Stimulated activated CD4-positive, alpha-beta T cell treated with anti-CD3 and anti-CD28 coated beads, Interleukin-15, amount 100 ng/mL, for 1 hour (primary cell): Measurements from ENCODE around the gene DDX1.

Experiments used
- DNase-seq, 2 donors: peaks; one replicate each; pipeline ENCODE4 v3.0.0-alpha.2; 2020; ENCODE audit warnings: low read depth in 1 of 2, low spot score in 1 of 2

DDX1 gene

GRCh38 chr2:15643791-15644585, 52.3 kb downstream of the DDX1 start:
- DNase-seq, result no peak

DNA sequence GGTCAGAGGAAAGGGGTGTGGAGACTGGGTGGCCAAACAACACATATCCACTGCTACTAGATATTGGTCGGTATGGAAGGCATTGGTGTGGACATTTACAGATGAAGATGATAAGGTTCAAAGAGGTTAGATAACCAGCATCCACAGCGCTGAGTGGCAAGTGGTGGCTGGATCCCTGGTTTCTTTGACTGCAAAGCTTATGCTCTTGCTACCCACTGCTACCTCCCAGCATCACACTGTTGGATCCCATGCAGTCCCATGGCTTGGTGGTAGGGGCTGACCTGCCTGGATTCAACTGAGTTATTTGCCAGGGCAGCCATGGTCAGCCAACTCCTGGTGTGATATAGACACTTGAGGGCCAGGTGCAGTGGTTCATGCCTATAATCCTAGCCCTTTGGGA, 53.6 kb downstream of the DDX1 start:
- DNase-seq, result no peak

GRCh38 chr2:15645720-15646385, 54.2 kb downstream of the DDX1 start:
- no peak for DNase-seq

DNA sequence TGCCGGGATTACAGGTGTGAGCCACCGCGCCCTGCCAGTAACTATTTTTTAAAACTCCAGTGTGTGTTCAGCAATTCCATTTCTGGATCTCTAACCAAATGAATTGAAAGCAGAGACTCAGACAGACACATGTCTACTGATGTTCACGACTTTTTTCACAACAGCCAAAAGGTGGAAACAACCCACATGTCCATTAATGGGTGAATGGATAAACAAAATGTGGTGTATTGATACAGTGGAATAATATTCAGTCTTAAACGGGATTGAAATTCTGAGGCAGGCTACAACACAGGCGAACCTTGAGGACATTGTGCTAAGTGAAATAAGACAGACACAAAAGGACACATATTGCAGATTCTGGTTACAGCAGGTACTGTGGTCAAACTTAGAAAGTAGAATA, 55.0 kb downstream of the DDX1 start:
- DNase-seq, result no peak

- DNase-seq, result no peak
Observed at GRCh38 chr2:15647622-15648590, 56.2 kb downstream of the DDX1 start.

- no peak for DNase-seq
Observed at GRCh38 chr2:15648593-15649525, 57.2 kb downstream of the DDX1 start.

DNA sequence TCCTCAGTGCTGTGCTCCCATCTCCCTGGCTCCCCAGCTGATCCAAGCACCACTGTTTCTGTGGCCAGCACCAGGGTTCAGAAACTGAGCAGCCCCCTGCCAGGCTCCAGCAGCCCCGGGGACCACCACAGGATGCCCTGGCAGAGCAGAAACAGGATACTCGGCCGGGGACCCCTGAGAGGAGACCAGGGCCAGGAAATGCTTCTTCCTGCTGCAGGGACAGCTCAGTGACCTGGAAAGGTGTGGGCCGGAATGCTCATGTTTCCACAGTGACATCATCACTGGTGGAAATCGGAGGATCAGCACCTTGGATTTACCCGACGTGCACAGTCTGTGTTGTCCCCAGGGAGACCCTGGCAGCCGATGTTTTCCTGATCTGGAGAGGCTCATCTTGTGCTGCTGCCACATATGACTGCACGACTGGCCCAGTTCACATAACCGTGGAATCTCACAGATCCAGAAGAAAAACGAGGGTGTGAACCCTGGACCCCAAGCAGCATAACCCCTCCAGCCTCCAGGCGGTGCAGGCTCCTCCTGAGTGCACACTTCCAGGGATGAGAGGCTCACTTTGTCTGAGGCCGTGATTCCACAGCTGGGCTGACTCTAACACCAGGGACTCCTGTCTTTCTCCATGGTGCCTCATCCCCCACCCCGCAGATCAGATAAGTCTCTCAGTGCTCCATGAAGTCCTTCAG, 58.0 kb downstream of the DDX1 start:
- no peak for DNase-seq

- DNase-seq, result no peak
Observed at GRCh38 chr2:15650616-15651366, 59.1 kb downstream of the DDX1 start.

DNA sequence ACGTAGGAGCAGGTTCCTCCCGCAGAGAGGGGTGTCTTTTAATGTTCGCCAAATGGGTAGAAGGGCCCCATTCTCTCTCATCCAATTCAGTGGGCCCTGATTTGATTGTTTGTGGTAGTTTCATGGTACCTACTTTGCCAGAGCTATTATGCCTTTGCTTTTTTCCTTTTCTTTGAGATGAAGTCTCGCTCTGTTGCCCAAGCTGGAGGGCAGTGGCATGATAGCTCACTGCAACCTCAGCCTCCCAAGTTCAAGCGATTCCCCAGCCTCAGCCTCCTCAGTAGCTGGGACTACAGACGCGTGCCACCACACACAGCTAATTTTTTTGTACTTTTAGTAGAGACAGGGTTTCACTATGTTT, 59.7 kb downstream of the DDX1 start:
- no peak for DNase-seq

DNA sequence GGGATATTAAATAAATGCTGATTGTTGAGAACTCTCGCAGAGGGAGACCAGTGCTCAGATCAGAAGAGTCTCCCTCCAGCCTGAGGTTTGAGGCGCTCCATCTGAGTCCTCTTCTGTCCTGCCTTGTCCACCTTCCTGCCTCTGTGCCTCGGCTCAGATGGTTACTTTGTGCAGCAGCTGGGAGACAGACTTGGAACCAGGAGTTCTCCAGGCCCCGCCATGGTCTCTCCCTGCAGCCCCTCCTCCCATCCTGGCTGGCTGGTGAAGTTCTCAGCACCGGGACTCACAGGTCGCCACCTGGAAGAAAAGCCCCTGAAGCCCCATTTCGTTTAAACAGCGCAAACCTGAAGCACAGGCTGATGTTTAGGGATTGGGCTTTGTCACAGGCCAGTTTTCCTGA, 60.6 kb downstream of the DDX1 start:
- no peak for DNase-seq

DNA sequence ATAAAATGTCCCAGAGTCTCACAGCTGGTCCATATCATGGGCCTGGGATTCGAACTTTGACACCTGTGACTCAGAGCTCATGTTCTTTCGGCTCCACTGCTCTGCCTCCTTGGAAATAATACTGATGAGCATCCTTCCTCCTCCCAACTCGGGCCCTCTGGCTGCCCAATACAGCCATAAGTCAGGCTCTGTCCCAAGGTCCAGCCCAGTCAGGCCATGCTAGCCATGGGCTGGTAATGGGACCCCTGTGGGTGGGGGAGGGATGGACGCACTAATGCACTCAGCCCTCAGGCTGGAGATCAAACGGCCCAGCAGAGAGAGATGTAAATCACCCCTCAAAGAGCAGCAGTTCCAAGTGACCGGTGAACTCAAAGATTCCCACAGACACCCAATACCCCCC, 61.1 kb downstream of the DDX1 start:
- no peak for DNase-seq

GRCh38 chr2:15653806-15654726, 62.4 kb downstream of the DDX1 start:
- DNase-seq, result no peak

DNA sequence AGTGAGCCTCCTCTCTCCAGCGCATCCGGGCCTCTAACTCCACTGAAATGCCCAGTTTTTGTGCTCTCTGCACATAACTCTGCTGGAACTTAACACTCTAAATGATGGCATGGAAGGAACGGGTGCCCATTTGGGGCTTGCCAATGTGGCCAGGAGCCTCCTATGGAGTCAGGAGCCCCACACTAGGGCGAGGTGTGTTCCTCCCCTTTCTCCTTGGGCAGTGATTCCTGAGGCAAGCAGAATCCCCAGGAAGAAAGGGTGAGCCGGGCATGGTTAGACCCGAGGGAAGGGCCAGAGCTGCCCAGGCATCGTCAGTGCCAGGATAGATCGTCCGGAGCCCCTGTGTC, 63.0 kb downstream of the DDX1 start:
- no peak for DNase-seq

DNA sequence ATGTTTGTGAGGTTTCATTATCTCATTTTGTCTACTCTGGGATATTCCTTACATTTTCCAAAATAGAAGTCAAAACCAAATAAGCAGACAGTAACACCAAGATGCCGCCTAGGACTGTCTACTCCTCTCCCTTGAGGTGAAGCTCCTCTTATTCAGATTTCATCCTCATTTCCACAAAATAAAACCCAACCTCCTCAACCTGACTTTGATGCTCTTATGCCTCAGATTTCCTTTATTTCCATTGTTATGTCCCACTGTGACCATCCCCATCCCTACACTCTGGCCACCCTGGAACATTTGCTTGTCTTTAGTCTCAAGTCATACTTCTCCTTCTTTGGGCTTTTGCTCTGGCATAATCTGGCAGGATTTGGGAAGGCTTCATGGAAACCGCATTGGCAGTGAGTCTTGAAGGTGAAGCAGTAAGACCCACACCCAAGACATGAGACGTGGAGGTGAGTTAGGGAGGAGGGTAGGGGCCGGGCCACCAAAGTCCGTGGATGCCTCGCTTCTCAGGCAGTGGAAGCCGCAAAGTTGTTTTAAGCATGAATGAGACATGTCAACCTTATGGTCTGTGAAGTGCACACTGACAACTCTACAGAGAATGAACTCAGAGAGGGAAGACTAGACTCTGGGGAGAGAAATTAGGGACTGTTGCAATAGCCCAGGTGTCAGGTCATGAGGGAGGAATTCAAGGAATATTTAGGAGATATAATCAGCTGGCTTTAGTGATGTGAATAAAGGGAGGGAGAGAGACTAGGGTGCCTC, 63.6 kb downstream of the DDX1 start:
- DNase-seq, result no peak

GRCh38 chr2:15656090-15656489, 64.4 kb downstream of the DDX1 start:
- DNase-seq, result no peak

DNA sequence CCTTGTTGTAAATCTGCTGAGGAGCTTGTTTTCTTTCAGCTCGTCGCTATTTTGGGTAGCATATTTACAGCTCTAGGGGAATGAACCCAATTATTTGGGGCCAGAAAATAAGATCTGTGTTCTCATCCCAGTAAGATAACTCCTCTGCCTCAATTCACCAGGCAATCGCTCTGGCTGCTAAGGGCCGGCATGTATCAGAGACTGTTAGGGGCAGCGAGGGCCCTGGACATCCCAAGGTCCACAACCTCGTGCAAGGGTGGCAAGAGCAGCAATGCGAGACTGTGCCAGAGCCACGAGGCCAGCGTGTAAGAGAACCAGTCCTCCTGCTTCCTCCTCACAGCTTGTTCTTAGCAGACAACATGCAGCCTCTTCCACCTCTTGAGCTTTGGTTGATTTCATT, 66.1 kb downstream of the DDX1 start:
- DNase-seq, result no peak

DNA sequence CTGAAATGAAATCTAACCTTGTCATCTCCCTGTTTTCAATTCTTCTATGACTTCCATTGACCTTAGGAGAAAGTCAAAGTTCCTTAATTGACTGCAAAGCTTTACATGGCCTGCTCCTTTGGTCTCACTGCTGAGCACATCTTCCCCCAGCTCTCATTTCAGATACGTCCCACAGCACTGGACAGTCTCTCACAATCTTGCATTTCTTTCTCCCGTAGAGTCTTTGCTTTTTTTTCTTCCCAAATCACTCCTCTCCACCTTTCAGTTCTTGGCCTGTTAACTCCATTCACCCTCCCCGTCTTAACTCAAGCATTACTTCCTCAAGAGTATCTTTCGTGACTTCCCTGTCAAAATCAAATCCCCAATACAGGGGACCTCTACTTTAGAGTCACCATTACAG, 67.2 kb downstream of the DDX1 start:
- no peak for DNase-seq
